ENCODE measurements around the gene CLSTN2.

- TF ChIP-seq CTCF (IDR thresholded peaks at IDR 0.05; ENCODE audit: low read length): no peak
- no peak for TF ChIP-seq EZH2 (optimal IDR thresholded peaks at IDR 0.05; ENCODE audit: low read depth, low read length)
Measured at GRCh38 chr3:140443806-140444205, 508.8 kb downstream of the CLSTN2 start.

Measured in MM.1S (cell line).